Fibroblast of skin of left quadriceps (primary cell): ENCODE data around the gene KIF26B.
A peak's percentile ranks its signal among the peaks of the same experiment; 100 is the strongest.

Experiments
- DNase-seq, 2 experiments: peaks; one replicate each; pipeline ENCODE4 v3.0.0-alpha.2; 2013; ENCODE audit warnings: low read depth in 2 of 2

The KIF26B gene

GRCh38 chr1:245172026-245172425, 17.2 kb downstream of the KIF26B start:
- no peak for DNase-seq

DNA sequence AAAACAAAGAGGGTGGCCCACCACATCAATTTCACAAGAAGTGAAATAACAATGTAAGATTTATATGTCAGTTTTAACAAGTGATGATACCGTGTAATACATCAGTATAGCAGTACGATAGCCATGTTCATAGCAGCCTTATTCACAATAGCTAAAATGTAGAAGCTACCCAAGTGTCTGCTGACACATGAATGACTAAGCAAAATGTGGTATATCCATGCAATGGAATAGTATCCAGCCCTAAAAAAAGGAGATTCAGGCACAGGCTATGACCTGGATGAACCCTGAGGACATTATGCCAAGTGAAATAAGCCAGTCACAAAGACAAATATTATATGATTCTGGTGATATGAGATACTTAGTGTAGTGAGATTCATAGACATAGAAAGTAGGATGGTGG, 18.0 kb downstream of the KIF26B start:
- DNase-seq = no peak

DNA sequence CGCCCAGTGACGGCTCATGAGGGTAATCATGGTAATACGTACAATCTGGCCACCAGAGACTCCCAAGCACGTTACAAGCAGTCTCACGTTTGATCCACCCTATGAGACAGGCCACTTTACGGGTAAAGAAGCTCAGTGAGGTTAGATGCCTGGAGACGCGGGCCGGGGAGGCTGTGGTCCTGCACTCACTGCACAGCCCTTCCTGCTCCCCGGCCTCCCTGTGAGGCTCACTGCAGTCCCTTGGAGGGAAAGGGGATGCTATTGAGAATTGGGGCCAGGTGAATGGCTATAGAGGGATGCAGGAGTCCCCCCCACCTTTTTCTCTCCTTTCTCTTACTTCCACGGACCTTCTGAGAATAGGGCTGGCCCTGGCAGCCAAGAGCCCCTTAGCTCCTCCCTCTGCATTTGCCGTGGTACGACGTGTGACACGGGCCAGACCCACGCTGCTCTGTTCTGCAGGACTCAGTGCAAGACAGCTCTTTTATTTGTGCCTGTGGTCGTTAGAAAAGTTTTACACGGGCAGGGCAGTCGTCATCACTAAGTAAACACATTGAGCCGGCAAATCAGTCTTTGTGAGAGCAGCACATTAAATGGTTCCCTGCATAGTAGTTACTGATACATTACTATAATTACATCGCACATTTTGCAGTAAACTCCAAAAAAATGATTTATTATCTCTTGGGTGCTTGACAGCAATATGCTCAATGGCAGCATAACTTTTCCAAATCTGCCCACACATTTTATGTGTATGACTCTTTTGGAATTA, 18.8 kb downstream of the KIF26B start:
- DNase-seq = peak in 1 of 2 experiments; percentile 18

- no peak for DNase-seq
These were observed 22.5 kb downstream of the KIF26B start for GRCh38 chr1:245177071-245177900.

DNA sequence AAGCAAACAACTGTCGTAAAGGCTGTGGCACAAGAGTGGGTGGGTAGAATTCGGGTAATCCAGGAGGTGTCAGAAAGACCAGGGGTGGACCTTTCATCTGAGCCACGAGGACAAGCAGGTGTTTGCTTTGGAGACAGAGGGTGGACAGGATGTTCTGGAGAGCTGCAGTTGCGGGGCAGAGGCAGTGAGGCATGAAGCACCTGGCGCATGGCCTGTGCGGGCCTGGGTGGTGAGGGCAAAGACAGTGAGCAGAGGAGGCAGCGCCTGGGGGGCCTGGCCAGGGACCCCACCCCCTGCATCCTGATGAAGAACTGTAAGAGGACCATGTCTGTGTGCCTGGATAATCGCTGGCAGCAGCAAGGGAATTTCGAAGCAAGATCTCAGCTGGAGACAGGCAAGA, 24.9 kb downstream of the KIF26B start:
- no peak for DNase-seq

DNA sequence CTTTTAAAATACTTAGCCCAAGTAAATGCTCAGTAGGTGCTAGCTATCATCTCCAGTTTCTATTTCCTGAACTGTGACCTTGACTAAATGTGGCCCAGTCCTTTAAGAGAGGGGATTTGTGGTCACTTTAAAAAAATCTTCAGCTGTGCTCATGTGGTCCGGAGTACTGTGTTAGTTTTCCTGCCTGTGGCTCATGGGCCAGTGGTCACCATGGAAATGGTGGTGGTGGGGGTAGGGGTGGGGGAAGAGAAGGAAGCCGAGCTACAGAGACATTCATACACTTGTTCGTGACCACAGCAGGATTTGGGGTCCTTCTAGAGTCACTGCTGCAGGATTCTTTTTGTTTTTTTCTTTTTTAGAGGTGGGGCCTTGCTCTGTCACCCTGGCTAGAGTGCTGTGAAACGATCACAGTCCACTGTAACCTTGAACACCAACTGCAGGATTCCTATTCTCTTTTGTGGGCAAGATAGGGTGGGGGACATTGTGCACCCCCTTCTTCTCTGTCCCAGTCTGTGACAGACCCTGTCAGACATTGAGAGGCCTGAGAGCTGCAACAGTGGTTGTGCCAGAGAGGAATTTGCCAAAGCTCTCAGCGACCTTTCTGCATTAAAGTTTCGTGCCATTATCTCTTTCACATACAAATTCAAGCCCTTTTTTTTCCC, 25.8 kb downstream of the KIF26B start:
- DNase-seq = no peak

GRCh38 chr1:245181158-245181517, 26.4 kb downstream of the KIF26B start:
- no peak for DNase-seq

- DNase-seq = no peak
These were observed 27.2 kb downstream of the KIF26B start for GRCh38 chr1:245182028-245182427.

DNA sequence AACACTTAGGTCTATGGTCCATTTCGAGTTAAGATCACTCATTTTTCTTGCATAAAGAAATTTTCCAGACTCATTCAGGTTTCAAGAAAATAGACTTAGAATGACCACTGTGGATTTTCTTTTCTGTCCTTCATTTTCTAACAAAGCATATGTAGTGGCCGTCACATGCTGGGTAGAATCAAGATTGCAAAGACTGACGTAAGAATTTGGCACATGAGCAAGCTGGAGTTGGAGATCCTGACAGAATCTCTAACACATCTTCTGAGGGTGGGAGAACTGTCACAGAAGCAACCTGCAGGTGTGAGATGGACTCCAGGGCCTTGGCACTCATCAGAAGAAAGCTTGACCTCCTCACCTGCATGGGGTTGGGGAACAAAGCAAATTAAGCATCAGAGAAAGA, 28.6 kb downstream of the KIF26B start:
- no peak for DNase-seq

DNA sequence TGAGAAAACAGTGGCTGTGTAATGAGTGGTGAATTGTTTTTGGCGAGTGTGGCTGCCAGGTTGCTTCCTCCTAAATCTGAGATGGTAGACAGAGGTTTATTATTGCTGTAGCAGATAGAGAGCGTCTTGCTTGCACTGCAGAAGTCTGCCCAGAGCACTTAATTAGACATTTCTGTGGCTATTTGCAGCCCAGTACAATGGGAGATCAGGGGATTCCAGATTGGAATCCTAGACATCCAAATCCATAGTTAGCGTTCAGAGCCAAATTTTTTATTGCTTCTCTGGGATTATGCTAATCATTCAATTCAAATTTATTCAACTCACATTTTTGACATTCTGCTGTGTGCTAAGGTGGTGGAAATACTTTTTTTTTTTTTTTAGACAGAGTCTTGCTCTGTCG, 30.0 kb downstream of the KIF26B start:
- no peak for DNase-seq

GRCh38 chr1:245188403-245188802, 33.6 kb downstream of the KIF26B start:
- DNase-seq = no peak

- DNase-seq = no peak
These were observed 40.6 kb downstream of the KIF26B start for GRCh38 chr1:245195398-245195797.

DNA sequence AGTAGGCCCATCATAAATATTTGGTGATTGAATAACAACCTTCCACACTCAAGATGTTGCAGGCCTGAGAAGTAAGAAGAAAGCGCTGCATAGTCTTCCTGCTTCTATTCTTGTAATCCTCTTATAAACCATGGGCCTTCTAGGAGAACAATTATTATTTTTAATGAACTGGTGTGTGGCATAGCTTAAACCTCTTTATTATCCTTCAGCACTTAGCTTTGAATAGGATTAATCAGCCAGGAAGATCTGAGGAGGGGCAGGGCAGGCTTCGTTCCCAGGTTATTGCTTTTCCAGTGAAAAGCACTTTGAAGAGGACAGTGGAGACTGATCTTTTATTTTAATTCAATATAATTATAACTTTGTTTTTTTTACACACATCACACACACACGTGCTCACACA, 42.3 kb downstream of the KIF26B start:
- no peak for DNase-seq

GRCh38 chr1:245197911-245198379, 43.2 kb downstream of the KIF26B start:
- peak; percentile 34 to 39 for DNase-seq

GRCh38 chr1:245198748-245199516, 44.1 kb downstream of the KIF26B start:
- no peak for DNase-seq

GRCh38 chr1:245200146-245200545, 45.4 kb downstream of the KIF26B start:
- no peak for DNase-seq

- DNase-seq = no peak
These were observed 46.4 kb downstream of the KIF26B start for GRCh38 chr1:245201201-245201600.

DNA sequence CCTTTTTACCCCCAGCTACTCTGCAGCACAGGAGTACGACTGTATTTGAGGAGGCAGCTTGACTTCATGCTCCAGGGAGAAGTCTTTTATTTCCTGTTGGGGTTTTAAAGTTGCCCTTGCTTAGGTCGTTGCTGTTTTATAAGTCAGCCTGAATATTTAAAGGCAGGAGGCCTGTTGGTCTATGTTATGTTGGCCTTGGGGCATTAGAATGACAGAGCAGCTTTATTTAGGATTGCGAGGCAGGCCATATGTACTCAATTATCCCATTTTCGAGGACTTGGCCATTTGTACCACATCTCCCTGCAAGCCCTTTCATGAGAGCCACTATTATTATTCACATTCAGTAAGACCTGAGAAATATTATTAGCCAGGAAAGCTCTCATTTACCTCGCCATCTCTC, 47.0 kb downstream of the KIF26B start:
- no peak for DNase-seq

DNA sequence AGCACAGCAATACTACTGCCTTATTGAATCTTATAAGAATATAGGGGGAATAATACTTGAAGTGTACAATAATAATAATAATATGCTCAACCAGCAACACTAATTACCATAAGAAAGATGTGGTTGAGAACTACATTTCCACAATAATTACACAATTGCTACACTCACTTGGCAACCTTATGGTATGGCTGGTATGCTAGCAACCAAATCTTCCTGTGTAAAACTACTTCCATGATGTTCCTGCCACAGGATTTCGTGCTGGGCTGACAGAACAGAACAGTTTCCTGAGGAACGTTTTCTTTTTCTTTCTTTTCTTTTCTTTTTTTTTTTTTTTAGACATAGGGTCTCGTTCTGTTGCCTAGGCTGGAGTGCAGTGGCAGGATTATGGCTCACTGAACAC, 50.6 kb downstream of the KIF26B start:
- DNase-seq = peak in 1 of 2 experiments; percentile 12

- no peak for DNase-seq
These were observed 51.1 kb downstream of the KIF26B start for GRCh38 chr1:245205864-245206263.

GRCh38 chr1:245207056-245207638, 52.4 kb downstream of the KIF26B start:
- no peak for DNase-seq
